ENCODE results near the gene FAM177A1.

DNA sequence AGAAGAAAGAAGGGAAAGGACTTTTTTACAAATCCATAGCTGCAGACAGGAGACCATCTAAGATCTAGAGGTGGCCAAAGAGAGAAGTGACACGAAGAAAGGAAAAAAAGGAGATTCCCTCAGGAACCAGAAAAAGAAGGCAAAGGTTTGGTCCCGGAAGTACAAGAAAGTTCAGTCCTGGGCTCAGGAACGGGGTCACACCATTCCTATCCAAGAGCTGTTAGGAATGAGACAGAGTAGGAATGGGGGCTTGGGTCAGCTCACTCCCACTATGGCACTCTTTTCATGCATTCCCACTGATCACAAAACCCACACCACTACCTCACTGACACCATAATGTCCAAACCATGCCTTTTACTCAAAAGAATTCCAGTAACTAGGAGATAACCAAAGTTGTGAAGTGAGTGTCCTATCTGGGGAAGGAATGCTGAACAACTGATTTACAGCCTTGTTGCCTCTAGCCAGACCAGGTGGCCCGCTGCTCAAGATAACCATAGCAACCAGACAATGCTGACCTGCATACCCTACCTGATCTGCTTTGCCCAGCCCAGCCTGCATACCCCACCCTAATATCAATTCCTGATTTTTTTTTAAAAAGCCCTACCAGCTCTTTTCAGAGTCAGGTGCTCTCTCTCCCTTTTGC lies 67.4 kb downstream of the FAM177A1 start:
- TF ChIP-seq, protein P1, sequence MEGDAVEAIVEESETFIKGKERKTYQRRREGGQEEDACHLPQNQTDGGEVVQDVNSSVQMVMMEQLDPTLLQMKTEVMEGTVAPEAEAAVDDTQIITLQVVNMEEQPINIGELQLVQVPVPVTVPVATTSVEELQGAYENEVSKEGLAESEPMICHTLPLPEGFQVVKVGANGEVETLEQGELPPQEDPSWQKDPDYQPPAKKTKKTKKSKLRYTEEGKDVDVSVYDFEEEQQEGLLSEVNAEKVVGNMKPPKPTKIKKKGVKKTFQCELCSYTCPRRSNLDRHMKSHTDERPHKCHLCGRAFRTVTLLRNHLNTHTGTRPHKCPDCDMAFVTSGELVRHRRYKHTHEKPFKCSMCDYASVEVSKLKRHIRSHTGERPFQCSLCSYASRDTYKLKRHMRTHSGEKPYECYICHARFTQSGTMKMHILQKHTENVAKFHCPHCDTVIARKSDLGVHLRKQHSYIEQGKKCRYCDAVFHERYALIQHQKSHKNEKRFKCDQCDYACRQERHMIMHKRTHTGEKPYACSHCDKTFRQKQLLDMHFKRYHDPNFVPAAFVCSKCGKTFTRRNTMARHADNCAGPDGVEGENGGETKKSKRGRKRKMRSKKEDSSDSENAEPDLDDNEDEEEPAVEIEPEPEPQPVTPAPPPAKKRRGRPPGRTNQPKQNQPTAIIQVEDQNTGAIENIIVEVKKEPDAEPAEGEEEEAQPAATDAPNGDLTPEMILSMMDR (IDR thresholded peaks at IDR 0.05), result no peak
- TF ChIP-seq EP300 (IDR thresholded peaks at IDR 0.05), result no peak
- TF ChIP-seq POLR2A (IDR thresholded peaks at IDR 0.05), result no peak

Measured in sigmoid colon (tissue), 4 donors.